ENCODE data around the gene NRCAM. TPM values are rescaled to one million over a fixed set of nuclear protein-coding genes. Genes with fewer than 3 reads are reported as not detected.

NRCAM gene
- total and polyA plus RNA-seq, 2 of the 8 experiments (the other 6 are each of a cell fraction or from before 2014, with no cell fraction given): 2.7 to 3.8 TPM

- TF ChIP-seq HDAC2 (IDR thresholded peaks at IDR 0.05; ENCODE audit: borderline replicate concordance in 1 of 2, low read depth in 2 of 2, low read length in 2 of 2): no peak
These were observed 88.3 kb downstream of the NRCAM start (continued) for GRCh38 chr7:108367946-108368345.

- Histone ChIP-seq H3K79me1 (ENCODE audit: low read depth, low read length) (no peaks in the 10 kb centered on the region), H3K27me3 (replicated peaks in 1 of 4; ENCODE audit: control insufficient read depth in 3 of 4, extremely low read depth in 1 of 4, insufficient read depth in 3 of 4, low read length in 3 of 4) (no peaks in the 10 kb centered on the region), H2BK5ac (ENCODE audit: low read depth, low read length) (no peak overlapping the region), H3K4ac (replicated peaks; ENCODE audit: insufficient read length, low read depth, low read length) (no peak overlapping the region), H3K23ac (ENCODE audit: insufficient read length) (no peak overlapping the region), H3K23me2 (ENCODE audit: low read depth, low read length) (no peaks in the 10 kb centered on the region), H3K4me3 (ENCODE audit: extremely low read depth in 1 of 4, insufficient read depth in 2 of 4, low read depth in 3 of 4, low read length in 4 of 4) (no peak overlapping the region), H3K14ac (ENCODE audit: insufficient read length) (no peak overlapping the region), H3K36me3 (ENCODE audit: control insufficient read depth in 2 of 4, insufficient read depth in 4 of 4, low read length in 3 of 4) (no peaks in the 10 kb centered on the region), H3K56ac (replicated peaks; ENCODE audit: insufficient read length, low read depth, low read length) (no peak overlapping the region), H2BK12ac (ENCODE audit: low read depth, low read length) (no peak overlapping the region), H2AK5ac (ENCODE audit: low read depth, low read length) (no peak overlapping the region), H2BK120ac (replicated peaks; ENCODE audit: low read depth, low read length) (no peak overlapping the region), H2BK15ac (ENCODE audit: low read length) (no peak overlapping the region), H4K8ac (ENCODE audit: extremely low read depth, insufficient read depth, low read length) (no peak overlapping the region), H3K9ac (replicated peaks in 1 of 4; ENCODE audit: extremely low read depth in 1 of 4, low read depth in 3 of 4, low read length in 3 of 4) (no peak overlapping the region), H3K4me2 (ENCODE audit: insufficient read depth in 1 of 2, low read depth in 2 of 2, low read length in 2 of 2) (no peak overlapping the region), H3K9me3 (ENCODE audit: insufficient read depth in 2 of 2, low read depth in 1 of 2, low read length in 1 of 2) (no peaks in the 10 kb centered on the region), H2BK20ac (ENCODE audit: low read length) (no peak overlapping the region), H4K91ac (replicated peaks; ENCODE audit: insufficient read length, low read length) (no peak overlapping the region), H2AFZ (ENCODE audit: low read length) (no peak overlapping the region), H3K79me2 (ENCODE audit: control insufficient read depth in 1 of 2, insufficient read depth in 2 of 2, low read length in 2 of 2) (no peaks in the 10 kb centered on the region), H3K4me1 (replicated peaks in 1 of 4; ENCODE audit: control insufficient read depth in 3 of 4, insufficient read depth in 4 of 4, low read length in 3 of 4) (no peaks in the 10 kb centered on the region), H3K27ac (ENCODE audit: low read depth, low read length) (no peak overlapping the region), H4K20me1 (replicated peaks in 1 of 2; ENCODE audit: control insufficient read depth in 1 of 2, insufficient read depth in 2 of 2, low read length in 2 of 2) (no peaks in the 10 kb centered on the region), H3K18ac (ENCODE audit: extremely low read depth, low read length) (no peak overlapping the region), H4K5ac (ENCODE audit: insufficient read length, low read depth, low read length) (no peak overlapping the region)
- no peak for DNase-seq (ENCODE audit: low read depth in 1 of 2, low spot score in 2 of 2)
- ChIA-PET CTCF (ENCODE audit: partially characterized antibody) (interaction anchor here (1.4 kb wide), 1 partner anchor 9 kb away, joined by 5 read pairs; no protein-coding TSS in a partner anchor), POLR2A (ENCODE audit: partially characterized antibody) (no interaction called here)
- FAIRE-seq: no peak
- TF ChIP-seq ATF2 (IDR thresholded peaks at IDR 0.05; ENCODE audit: low read length): no peak
- TF ChIP-seq POLR2AphosphoS5 (IDR thresholded peaks at IDR 0.05; ENCODE audit: low read depth, low read length): no peak
- no peak for TF ChIP-seq SP4 (IDR thresholded peaks at IDR 0.05; ENCODE audit: low read length)
- no peak for TF ChIP-seq CREB1 (IDR thresholded peaks at IDR 0.05)
- no peak for TF ChIP-seq USF2 (IDR thresholded peaks at IDR 0.05; ENCODE audit: low read length)
- no peak for TF ChIP-seq ATF3 (IDR thresholded peaks at IDR 0.05; ENCODE audit: insufficient read depth, low read depth, low read length)
- TF ChIP-seq SAP30 (IDR thresholded peaks at IDR 0.05; ENCODE audit: insufficient read depth, insufficient replicate concordance, low read length): no peak
These were observed 88.9 kb downstream of the NRCAM start for GRCh38 chr7:108367314-108367713.

Measured in H1 (cell line).